Measurements from ENCODE around the gene LTBR. TPM values are rescaled to one million over a fixed set of nuclear protein-coding genes. Genes with fewer than 3 reads are reported as not detected.

The LTBR gene
- total RNA-seq, 2 donors from 2014 or later, result 63.6 to 72.1 TPM

DNA sequence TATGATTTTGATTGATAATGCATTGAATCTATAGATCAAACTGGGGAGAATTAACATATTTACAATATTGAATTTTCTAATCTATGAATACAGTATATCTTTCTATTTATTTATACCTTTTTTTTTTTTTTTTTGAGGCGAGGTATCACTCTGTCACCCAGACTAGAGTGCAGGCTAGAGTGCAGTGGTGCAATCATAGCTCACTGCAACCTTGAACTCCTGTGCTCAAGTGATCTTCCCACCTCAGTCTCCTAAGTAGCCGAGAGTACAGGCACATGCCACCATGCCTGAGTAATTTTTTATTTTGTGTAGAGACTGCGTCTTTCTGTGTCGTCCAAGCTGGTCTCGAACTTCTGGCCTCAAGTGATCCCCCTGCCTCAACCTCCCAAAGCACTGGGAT is 20.4 kb downstream of the LTBR start:
- no peaks in the 10 kb centered on the region for H3K9me3 ChIP-seq
- H3K27me3 ChIP-seq, result no peaks in the 10 kb centered on the region
- no peaks in the 10 kb centered on the region for H3K4me1 ChIP-seq
- DNase-seq (ENCODE audit: low spot score), result no peak
- H3K36me3 ChIP-seq, result no peaks in the 10 kb centered on the region
- H3K4me3 ChIP-seq, result no peak overlapping the region
- TF ChIP-seq, protein P1, sequence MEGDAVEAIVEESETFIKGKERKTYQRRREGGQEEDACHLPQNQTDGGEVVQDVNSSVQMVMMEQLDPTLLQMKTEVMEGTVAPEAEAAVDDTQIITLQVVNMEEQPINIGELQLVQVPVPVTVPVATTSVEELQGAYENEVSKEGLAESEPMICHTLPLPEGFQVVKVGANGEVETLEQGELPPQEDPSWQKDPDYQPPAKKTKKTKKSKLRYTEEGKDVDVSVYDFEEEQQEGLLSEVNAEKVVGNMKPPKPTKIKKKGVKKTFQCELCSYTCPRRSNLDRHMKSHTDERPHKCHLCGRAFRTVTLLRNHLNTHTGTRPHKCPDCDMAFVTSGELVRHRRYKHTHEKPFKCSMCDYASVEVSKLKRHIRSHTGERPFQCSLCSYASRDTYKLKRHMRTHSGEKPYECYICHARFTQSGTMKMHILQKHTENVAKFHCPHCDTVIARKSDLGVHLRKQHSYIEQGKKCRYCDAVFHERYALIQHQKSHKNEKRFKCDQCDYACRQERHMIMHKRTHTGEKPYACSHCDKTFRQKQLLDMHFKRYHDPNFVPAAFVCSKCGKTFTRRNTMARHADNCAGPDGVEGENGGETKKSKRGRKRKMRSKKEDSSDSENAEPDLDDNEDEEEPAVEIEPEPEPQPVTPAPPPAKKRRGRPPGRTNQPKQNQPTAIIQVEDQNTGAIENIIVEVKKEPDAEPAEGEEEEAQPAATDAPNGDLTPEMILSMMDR (IDR thresholded peaks at IDR 0.05), result no peak
- no peak overlapping the region for H3K27ac ChIP-seq

DNA sequence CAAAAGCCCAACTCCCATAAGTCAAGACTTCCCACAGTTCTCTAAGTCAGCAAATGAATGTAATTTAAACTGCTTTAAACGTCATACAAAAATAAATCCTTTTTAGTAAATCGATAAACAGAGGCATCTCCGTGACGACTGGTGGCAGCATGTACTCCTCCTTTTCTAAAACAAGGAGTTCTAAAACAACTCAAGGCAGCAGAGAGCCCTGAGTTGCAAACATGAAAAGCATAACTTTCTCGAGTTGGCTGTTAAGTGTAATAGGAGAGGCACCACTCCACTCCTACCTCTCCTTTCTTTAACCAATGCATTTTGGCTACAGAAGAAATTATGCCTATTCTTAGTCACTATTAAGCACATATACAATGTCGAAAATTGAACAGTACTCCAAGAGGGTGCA is 22.0 kb downstream of the LTBR start:
- Histone ChIP-seq H3K4me1 (no peaks in the 10 kb centered on the region), H3K27me3 (no peaks in the 10 kb centered on the region), H3K36me3 (no peaks in the 10 kb centered on the region), H3K4me3 (no peak overlapping the region), H3K27ac (no peak overlapping the region), H3K9me3 (no peaks in the 10 kb centered on the region)
- TF ChIP-seq, protein P1 (IDR thresholded peaks at IDR 0.05), result no peak
- no peak for DNase-seq (ENCODE audit: low spot score)

DNA sequence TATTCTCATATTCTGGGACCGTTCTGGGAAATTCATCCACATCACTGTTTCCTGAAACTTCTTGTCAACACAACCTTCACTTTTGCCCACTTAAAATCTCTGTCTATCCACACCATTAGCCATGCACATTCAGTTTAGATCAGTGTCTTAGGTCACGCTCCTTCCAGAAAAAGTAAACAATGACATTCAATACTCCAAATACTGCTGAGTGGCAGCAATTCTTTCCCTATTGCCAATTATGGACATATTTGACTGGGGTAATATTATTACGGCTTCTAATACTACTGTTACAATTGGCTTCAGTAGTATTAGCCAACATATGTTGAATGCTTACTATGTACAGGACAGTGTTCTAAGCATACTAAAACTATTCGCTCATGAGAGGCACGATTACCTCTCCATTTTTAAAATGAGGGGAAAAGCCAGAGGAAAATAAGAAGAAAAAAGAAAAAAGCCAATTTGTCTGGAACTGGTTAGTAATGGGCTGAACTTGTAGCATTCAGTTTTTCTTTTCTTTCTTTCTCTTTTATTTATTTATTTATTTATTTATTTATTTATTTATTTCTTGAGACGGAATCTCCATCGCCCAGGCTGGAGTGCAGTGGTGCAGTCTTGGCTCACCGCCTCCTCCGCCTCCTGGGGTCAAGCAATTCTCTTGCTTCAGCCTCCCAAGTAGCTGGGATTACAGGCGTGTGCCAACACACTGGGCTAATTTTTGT is 23.4 kb downstream of the LTBR start:
- H3K4me3 ChIP-seq, result no peak overlapping the region
- H3K9me3 ChIP-seq, result no peaks in the 10 kb centered on the region
- TF ChIP-seq, protein P1 (IDR thresholded peaks at IDR 0.05), result no peak
- H3K27me3 ChIP-seq, result no peaks in the 10 kb centered on the region
- no peak overlapping the region for H3K27ac ChIP-seq
- no peaks in the 10 kb centered on the region for H3K36me3 ChIP-seq
- no peaks in the 10 kb centered on the region for H3K4me1 ChIP-seq
- no peak for DNase-seq (ENCODE audit: low spot score)

DNA sequence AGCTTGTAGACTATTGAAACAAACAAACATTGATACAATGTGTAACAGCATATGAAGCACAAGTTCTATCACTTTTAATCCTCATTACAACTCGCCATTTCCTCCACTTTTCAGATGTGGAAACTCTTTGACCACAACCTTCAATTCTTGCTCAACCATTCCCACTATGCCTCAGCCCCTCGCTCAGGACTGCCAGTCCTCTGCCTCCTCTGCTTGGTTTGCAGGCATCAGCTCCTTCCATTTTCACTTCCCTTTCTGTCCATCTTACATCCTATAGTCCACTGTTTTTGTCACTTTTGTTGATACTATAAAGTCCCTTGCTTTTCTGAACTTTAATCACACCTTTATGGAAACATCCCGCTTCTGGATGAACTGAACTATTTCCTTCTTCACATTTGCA is 32.6 kb downstream of the LTBR start:
- Histone ChIP-seq H3K9me3 (no peaks in the 10 kb centered on the region), H3K4me1 (no peaks in the 10 kb centered on the region), H3K36me3 (no peaks in the 10 kb centered on the region), H3K27me3 (no peaks in the 10 kb centered on the region), H3K4me3 (no peak overlapping the region), H3K27ac (no peak overlapping the region)
- DNase-seq (ENCODE audit: low spot score), result peak; percentile 52
- TF ChIP-seq, protein P1 (IDR thresholded peaks at IDR 0.05), result no peak

DNA sequence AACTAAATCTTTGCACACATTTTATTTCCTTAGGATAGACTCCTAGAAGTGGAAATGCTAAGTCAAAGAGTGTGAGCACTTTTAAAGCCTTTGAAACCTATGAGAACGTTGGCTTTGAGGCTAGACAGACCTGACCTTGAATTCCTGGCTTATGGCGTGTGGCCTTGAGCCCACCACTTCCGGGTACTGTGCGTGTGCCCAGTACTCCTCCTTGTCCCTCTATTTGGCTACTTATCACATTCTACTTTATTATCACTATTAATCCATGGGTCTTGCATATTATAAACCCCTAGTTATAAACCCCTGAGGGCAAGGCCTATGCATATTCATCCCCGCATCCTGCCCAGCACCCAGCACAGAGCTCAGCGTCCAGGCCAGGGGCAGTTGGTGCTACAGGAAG is 34.8 kb downstream of the LTBR start:
- peak; percentile 42 for DNase-seq (ENCODE audit: low spot score)
- Histone ChIP-seq H3K4me1 (peaks cover 0 to 5% of the 10 kb centered on the region in 2 donors), H3K9me3 (no peaks in the 10 kb centered on the region), H3K4me3 (no peak overlapping the region), H3K27me3 (no peaks in the 10 kb centered on the region), H3K36me3 (no peaks in the 10 kb centered on the region), H3K27ac (no peak overlapping the region)
- TF ChIP-seq, protein P1 (IDR thresholded peaks at IDR 0.05), result no peak

DNA sequence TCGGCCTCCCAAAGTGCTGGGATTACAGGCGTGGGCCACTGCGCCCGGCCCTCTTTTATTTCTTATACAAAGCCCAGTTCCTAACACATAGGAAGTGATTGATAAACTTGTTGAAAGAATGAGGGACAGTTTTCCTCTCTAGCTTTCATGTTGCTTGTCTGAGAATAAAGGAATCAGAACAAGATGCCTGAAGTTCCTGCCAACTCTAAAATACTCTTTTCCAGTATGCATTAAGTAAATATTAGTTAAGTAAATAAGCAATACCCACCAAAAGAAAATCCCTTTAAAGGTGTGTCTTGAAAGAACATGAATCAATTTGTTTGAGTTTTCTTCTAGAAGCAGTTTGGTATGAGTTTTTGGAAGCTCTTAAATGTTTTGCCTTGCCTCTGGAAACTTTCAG is 36.4 kb downstream of the LTBR start:
- TF ChIP-seq, protein P1 (IDR thresholded peaks at IDR 0.05), result no peak
- no peaks in the 10 kb centered on the region for H3K36me3 ChIP-seq
- H3K27ac ChIP-seq, result no peak overlapping the region
- no peak overlapping the region for H3K4me3 ChIP-seq
- H3K27me3 ChIP-seq, result no peaks in the 10 kb centered on the region
- peaks cover 0 to 8% of the 10 kb centered on the region in 2 donors for H3K4me1 ChIP-seq
- no peak for DNase-seq (ENCODE audit: low spot score)
- H3K9me3 ChIP-seq, result no peaks in the 10 kb centered on the region

All from right atrium auricular region (tissue), 2 donors.